Measurements from ENCODE around the gene REN. TPM values are rescaled to one million over a fixed set of nuclear protein-coding genes. Genes with fewer than 3 reads are reported as not detected.

The REN gene
- not detected for total RNA-seq

GRCh38 chr1:204166219-204166618, at the start of gene REN:
REN (minus strand) TSS chr1:204166337; CDS start chr1:204166293, 44 bp downstream.

GRCh38 chr1:204213668-204214662, 47.8 kb upstream of the REN start, which contains the start of gene GOLT1A:
GOLT1A (minus strand) TSS chr1:204213988; CDS start chr1:204213906, 82 bp downstream.

GRCh38 chr1:204196068-204196795, 30.1 kb upstream of the REN start, which contains the start of gene KISS1:
KISS1 (minus strand) TSS chr1:204196491; CDS start chr1:204192876, 3,615 bp downstream.

GRCh38 chr1:204151552-204152309, 14.4 kb downstream of the REN start, which contains the start of gene ETNK2:
ETNK2 (minus strand) TSS chr1:204152044; CDS start chr1:204151852, 192 bp downstream.

Other genes with a start within 250 kb of the REN start
- 6.7 TPM for gene SOX13, start 93.2 kb downstream of the REN start, total RNA-seq
- gene ETNK2, start 14.3 kb downstream of the REN start, total RNA-seq: 69.9 TPM
- gene KISS1, start 30.2 kb upstream of the REN start, total RNA-seq: not detected
- 5.5 TPM for gene GOLT1A, start 47.7 kb upstream of the REN start, total RNA-seq
- 23.1 TPM for gene PLEKHA6, start 193.6 kb upstream of the REN start, total RNA-seq
- 44.5 TPM for gene PPP1R15B, start 245.5 kb upstream of the REN start, total RNA-seq

Data from diencephalon (tissue), 1 donor.